Stimulated activated naive B cell treated with anti-CD40 and anti-IgM and Interleukin-4, amounts not matched to agents 10 μg/mL and 1 μg/mL and 100 μg/mL, for 72 hours (primary cell): Measurements from ENCODE around the gene MON1A.

Experiments
- ATAC-seq, 2 donors: fragments of 150-1000 bp; cut with Tn5 transposase; replicated peaks; 2 replicates each; pipeline ENCODE4 v1.10.0; 2021; ENCODE audit warnings: moderate library complexity in 1 of 2
- DNase-seq: peaks from one replicate; pipeline ENCODE4 v3.0.0; 2021
- H3K27ac Mint-ChIP-seq: one replicate; pipeline ENCODE4 v1.8.0; 2022; ENCODE audit warnings: mild to moderate bottlenecking, mixed read lengths
- H3K27me3 Mint-ChIP-seq, 2 donors: one replicate each; pipeline ENCODE4 v1.8.0; 2022; ENCODE audit warnings: mixed read lengths in 2 of 2
- H3K36me3 Mint-ChIP-seq, 2 donors: one replicate each; pipeline ENCODE4 v1.8.0; 2022; ENCODE audit warnings: mixed read lengths in 2 of 2, mild to moderate bottlenecking in 1 of 2
- H3K4me1 Mint-ChIP-seq, 2 donors: one replicate each; pipeline ENCODE4 v1.8.0; 2022; ENCODE audit warnings: mixed read lengths in 2 of 2, mild to moderate bottlenecking in 1 of 2
- H3K4me3 Mint-ChIP-seq, 2 donors: one replicate each; pipeline ENCODE4 v1.8.0; 2022; ENCODE audit warnings: mild to moderate bottlenecking in 2 of 2, mixed read lengths in 2 of 2, moderate library complexity in 1 of 2
- H3K9me3 Mint-ChIP-seq, 2 donors: one replicate each; pipeline ENCODE4 v1.8.0; 2022; ENCODE audit warnings: mixed read lengths in 2 of 2, mild to moderate bottlenecking in 1 of 2

MON1A gene

GRCh38 chr3:49867400-49867799 is 62.2 kb downstream of the MON1A start:
- DNase-seq, result no peak
- Mint-ChIP-seq H3K36me3 (no peaks in the 10 kb centered on the region), H3K4me3 (no peak overlapping the region), H3K27ac (no peak overlapping the region), H3K4me1 (peaks cover 0 to 2% of the 10 kb centered on the region in 2 donors), H3K27me3 (peaks cover 68 to 71% of the 10 kb centered on the region in 2 donors), H3K9me3 (no peaks in the 10 kb centered on the region)
- no peak for ATAC-seq

- no peaks in the 10 kb centered on the region for H3K36me3 Mint-ChIP-seq
- ATAC-seq (no peak), DNase-seq (no peak)
- no peak overlapping the region for H3K4me3 Mint-ChIP-seq
- H3K4me1 Mint-ChIP-seq, result no peaks in the 10 kb centered on the region
- peaks cover 54 to 61% of the 10 kb centered on the region in 2 donors for H3K27me3 Mint-ChIP-seq
- no peaks in the 10 kb centered on the region for H3K9me3 Mint-ChIP-seq
- no peak overlapping the region for H3K27ac Mint-ChIP-seq
These were observed 64.3 kb downstream of the MON1A start for GRCh38 chr3:49865198-49865784.

GRCh38 chr3:49864505-49864904 is 65.1 kb downstream of the MON1A start:
- Mint-ChIP-seq H3K27ac (no peak overlapping the region), H3K4me3 (no peak overlapping the region), H3K4me1 (no peaks in the 10 kb centered on the region), H3K9me3 (no peaks in the 10 kb centered on the region), H3K36me3 (no peaks in the 10 kb centered on the region), H3K27me3 (peaks cover 50 to 59% of the 10 kb centered on the region in 2 donors)
- ATAC-seq (no peak), DNase-seq (no peak)

GRCh38 chr3:49859576-49860305 is 69.9 kb downstream of the MON1A start:
- peaks cover 10 to 17% of the 10 kb centered on the region in 2 donors for H3K27me3 Mint-ChIP-seq
- ATAC-seq, result no peak
- H3K9me3 Mint-ChIP-seq, result no peaks in the 10 kb centered on the region
- H3K36me3 Mint-ChIP-seq, result no peaks in the 10 kb centered on the region
- H3K4me3 Mint-ChIP-seq, result no peak overlapping the region
- no peak for DNase-seq
- H3K4me1 Mint-ChIP-seq, result peaks cover 6 to 8% of the 10 kb centered on the region in 2 donors
- H3K27ac Mint-ChIP-seq, result no peak overlapping the region
